IPS DF 6.9 (cell line): Measurements from ENCODE around the gene B3GNT8.

Source experiments
- DNase-seq: peaks from one replicate; pipeline ENCODE4 v3.0.0-alpha.2; 2013; ENCODE audit warnings: low read depth, low spot score
- H3K27ac ChIP-seq: one replicate; pipeline ENCODE4 v1.5.1; 2013; ENCODE audit warnings: low read length, control low read depth
- H3K27me3 ChIP-seq: 2 replicates; pipeline ENCODE4 v1.6.1; 2013; ENCODE audit warnings: mild to moderate bottlenecking, low read length; ENCODE audit not compliant: control insufficient read depth, insufficient read depth
- H3K36me3 ChIP-seq: 2 replicates; pipeline ENCODE4 v1.6.1; 2013; ENCODE audit warnings: low read length; ENCODE audit not compliant: control insufficient read depth, insufficient read depth
- H3K4me1 ChIP-seq: 2 replicates; pipeline ENCODE4 v1.6.1; 2013; ENCODE audit warnings: low read length; ENCODE audit not compliant: control insufficient read depth, insufficient read depth
- H3K4me3 ChIP-seq: 2 replicates; pipeline ENCODE4 v1.5.1; 2013; ENCODE audit warnings: mild to moderate bottlenecking, low read length
- H3K9me3 ChIP-seq: 2 replicates; pipeline ENCODE4 v1.6.1; 2013; ENCODE audit warnings: low read length, inconsistent platforms; ENCODE audit not compliant: control insufficient read depth, insufficient read depth
- WGBS: extraction: QIAGEN DNeasy Blood & Tissue Kit; methylation state at CpG from one replicate; pipeline ENCODE4 v1.1.7; 2013; ENCODE audit warnings: mixed read lengths, missing lambda C conversion rate; ENCODE audit not compliant: insufficient read length, insufficient coverage; 5-methylcytosine and 5-hydroxymethylcytosine counted together

Gene B3GNT8

DNA sequence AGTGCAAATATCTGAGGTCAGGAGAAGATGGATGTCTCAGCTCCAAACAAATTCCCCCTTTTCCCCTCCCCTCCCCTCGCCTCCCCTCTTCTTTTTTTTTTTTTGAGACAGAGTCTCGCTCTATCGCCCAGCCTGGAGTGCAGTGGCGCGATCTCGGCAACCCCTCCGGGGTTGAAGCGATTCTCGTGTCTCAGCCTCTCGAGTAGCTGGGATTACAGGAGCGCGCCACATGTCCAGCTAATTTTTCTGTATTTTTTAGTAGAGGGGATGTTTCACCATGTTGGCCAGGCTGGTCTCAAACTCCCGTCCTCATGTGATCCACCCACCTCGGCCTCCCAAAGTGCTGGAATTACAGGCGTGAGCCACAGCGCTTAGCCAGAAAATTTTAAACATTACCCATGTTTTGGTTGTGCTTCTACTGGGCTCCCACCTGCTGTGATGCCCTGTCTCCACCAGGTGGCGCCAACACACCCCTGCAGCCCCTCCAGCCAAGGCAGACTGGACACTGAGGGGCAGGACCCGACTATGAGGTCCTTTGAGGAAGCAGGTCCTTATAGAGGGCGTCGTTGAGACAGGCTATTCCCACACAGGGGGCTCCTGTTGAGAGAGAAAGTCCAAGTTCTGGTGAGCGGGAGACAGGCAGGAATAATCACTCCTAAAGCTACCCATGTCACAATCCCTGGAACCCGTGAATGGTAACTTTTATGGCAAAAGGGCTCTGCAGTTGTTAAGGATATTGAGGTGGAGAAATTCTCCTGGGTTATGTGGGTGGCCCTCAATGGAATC lies 22.1 kb upstream of the B3GNT8 start:
- no peaks in the 10 kb centered on the region; the same call in 1 of the 2 replicates for H3K27me3 ChIP-seq
- no peaks in the 10 kb centered on the region for H3K4me1 ChIP-seq
- H3K27ac ChIP-seq, result no peak overlapping the region
- no peak overlapping the region for H3K4me3 ChIP-seq
- no peaks in the 10 kb centered on the region for H3K9me3 ChIP-seq
- peak; percentile 82 for DNase-seq
- H3K36me3 ChIP-seq, result no peaks in the 10 kb centered on the region
- WGBS, result no CpG with 5 or more reads among the region's 22 CpGs

DNA sequence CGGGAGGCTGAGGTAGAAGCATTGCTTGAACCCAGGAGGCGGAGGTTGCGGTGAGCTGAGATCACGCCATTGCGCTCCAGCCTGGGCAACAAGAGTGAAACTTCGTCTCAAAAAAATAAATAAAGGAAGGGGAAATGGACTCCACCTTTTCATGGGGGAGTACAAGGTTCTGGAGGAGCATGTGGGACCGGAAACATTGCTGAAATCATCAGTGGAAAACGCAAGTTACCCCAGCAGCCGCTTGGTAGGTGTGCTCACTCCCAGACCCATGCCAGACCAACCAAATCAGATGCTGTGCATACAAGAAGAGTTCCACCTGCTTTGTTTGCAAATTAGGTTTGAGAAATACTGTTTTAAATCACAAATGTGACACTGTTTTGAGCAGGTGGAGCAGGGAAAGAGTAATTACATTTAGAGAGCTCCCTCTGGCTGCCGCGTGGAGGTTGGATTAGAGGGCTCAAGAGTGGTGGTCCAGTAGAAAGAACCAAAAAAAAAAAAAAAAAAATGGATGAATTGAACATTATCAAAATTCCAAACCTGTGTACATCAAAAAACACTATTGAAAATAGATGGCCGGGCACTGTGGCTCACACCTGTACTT lies 20.7 kb upstream of the B3GNT8 start:
- H3K4me3 ChIP-seq, result no peak overlapping the region
- H3K4me1 ChIP-seq, result no peaks in the 10 kb centered on the region
- no peak overlapping the region for H3K27ac ChIP-seq
- WGBS, result no CpG with 5 or more reads among the region's 12 CpGs
- DNase-seq, result no peak
- H3K9me3 ChIP-seq, result no peaks in the 10 kb centered on the region
- H3K27me3 ChIP-seq, result no peaks in the 10 kb centered on the region; the same call in 1 of the 2 replicates
- H3K36me3 ChIP-seq, result no peaks in the 10 kb centered on the region

DNA sequence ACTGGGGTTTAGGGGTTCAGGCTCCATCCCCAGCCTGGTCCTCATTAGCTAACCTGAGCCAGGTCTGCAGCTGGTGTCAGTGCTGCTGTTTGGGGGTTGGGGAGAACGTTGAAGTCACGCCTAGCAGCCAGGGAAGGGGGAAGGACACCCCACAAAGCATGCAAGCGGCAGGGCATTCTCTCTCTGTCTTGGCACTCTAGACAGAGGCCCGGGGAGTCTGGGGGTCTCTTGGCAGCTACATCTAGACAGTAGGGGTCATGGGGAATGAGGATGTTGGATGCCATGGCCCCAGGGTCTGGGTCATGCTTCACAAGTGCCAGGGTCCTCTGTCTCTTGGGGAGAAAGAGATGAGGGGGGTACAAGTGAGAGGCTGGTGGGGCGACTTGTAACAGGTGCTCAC lies 18.4 kb upstream of the B3GNT8 start:
- no peak overlapping the region for H3K4me3 ChIP-seq
- H3K4me1 ChIP-seq, result no peaks in the 10 kb centered on the region
- no peak for DNase-seq
- H3K27me3 ChIP-seq, result no peaks in the 10 kb centered on the region; the same call in 1 of the 2 replicates
- H3K36me3 ChIP-seq, result no peaks in the 10 kb centered on the region
- no peaks in the 10 kb centered on the region for H3K9me3 ChIP-seq
- no peak overlapping the region for H3K27ac ChIP-seq
- WGBS, result no CpG with 5 or more reads among the region's 5 CpGs

DNA sequence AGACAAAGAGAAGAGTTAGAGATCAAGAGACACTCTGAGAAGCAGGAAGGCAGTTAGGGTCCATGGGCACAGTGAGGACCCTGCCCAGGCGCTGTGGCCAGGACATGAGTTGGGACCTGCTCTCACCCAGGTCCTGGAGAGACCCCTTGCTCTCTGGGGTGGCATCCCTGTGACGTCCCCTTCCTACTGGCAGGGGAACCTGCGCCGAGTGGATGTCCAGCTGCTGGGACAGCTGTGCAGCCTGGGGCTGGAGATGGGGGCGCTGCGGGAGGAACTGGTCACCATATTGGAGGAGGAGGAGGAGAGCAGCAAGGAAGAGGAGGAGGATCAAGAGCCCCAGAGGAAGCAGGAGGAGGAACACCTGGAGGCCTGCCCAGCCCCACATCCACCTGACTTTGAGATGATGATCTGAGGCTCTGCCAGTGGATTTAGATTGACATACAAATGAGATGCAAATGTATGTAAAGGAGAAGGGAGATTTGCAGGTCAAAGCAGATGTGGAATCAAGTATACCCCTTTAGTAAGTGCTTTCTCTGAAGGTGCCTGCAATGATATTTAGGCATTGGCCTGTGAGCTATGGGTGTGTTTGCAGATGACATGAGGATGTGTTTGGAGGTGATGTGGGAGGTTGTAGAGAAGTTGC lies 16.8 kb upstream of the B3GNT8 start:
- Histone ChIP-seq H3K27me3 (no peaks in the 10 kb centered on the region; the same call in 1 of the 2 replicates), H3K36me3 (no peaks in the 10 kb centered on the region), H3K4me3 (no peak overlapping the region), H3K9me3 (no peaks in the 10 kb centered on the region), H3K27ac (no peak overlapping the region), H3K4me1 (no peaks in the 10 kb centered on the region)
- no peak for DNase-seq
- no CpG with 5 or more reads among the region's 6 CpGs for WGBS

DNA sequence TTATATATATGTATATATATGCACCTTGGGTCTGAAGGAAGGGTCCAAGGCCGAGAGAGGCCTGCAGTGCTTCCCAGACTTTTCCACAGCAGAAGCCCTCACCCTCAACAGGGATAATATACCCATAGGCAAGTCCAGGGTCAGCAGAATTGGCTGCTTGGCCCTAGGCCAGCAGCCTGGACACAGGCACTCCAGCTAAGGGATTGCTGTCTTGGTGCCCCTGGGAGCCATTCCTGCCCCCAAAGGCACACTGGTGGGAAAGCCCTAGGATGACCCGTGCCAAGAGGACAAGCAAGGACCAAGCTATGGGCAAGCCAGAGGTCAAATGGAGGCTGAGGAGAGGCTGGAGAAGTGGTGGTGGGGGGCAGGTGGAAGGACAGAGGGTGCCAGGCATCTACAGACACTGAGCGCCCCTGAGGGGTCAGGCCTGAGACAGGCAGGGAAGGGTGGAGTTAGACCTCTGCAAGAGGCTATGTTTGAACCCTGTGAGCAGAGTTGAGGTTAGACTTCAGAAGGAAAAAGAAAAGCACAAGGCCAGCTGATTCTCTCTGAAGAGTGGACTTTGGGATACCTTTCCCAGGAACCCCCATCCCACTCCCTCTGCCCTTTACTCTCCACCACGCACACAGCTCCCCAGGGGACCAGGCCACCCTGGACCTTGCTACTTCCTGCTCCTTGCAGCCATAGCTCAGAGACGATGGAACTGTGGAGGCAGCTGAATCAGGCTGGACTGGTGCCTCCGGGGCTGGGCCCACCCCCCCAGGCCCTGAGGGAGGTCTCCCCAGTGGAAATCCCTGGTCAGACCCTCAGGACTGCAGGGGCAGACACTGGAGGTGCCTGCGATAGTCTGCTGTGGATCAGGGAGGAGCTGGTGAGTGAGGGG lies 15.5 kb upstream of the B3GNT8 start, which contains the start of gene ERICH4:
Gene ERICH4 (plus strand): TSS at position 684 of the 883 bp plus-strand sequence. CDS start 14 bp downstream, at position 698.
- DNase-seq, result no peak
- Histone ChIP-seq H3K27ac (no peak within 1 kb of the TSS), H3K9me3 (no peaks in the 10 kb centered on the region), H3K36me3 (0 out of 2 replicates have a peak, but pooled peaks cover 2% of the 10 kb centered on the region), H3K27me3 (no peaks in the 10 kb centered on the region; the same call in 1 of the 2 replicates), H3K4me1 (no peaks in the 10 kb centered on the region), H3K4me3 (no peak within 1 kb of the TSS)
- no CpG with 5 or more reads among the region's 7 CpGs for WGBS

DNA sequence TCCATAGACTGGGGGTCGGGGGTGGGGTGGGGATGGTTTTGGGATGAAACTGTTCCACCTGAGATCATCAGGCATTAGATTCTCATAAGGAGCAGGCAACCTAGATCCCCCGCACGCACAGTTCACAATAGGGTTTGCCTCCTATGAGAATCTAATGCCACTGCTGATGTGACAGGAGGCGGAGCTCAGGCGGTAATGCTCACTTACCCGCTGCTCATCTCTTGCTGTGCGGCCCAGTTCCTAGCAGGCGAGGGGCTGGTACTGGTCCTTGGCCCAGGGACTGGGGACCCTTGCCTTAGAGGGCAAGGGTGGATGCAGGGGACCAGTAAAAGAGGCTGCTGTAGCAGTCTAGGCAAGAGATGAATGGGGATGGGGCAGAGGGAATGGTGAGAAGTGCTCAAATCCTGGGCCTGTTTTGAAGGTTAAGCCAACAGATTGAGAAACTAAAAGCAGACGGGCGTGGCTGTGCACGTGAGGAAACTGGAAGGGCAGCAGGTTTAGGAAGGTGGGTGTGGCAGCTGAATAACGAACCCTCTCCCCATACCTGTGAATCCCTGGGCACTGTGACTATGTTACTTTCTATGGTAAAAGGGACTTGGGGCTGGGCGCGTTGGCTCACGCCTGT lies 14.3 kb upstream of the B3GNT8 start:
- DNase-seq, result no peak
- no peaks in the 10 kb centered on the region for H3K4me1 ChIP-seq
- WGBS, result no CpG with 5 or more reads among the region's 15 CpGs
- 0 out of 2 replicates have a peak, but pooled peaks cover 2% of the 10 kb centered on the region for H3K36me3 ChIP-seq
- no peaks in the 10 kb centered on the region for H3K9me3 ChIP-seq
- H3K27me3 ChIP-seq, result no peaks in the 10 kb centered on the region
- H3K27ac ChIP-seq, result no peak overlapping the region
- H3K4me3 ChIP-seq, result no peak overlapping the region

DNA sequence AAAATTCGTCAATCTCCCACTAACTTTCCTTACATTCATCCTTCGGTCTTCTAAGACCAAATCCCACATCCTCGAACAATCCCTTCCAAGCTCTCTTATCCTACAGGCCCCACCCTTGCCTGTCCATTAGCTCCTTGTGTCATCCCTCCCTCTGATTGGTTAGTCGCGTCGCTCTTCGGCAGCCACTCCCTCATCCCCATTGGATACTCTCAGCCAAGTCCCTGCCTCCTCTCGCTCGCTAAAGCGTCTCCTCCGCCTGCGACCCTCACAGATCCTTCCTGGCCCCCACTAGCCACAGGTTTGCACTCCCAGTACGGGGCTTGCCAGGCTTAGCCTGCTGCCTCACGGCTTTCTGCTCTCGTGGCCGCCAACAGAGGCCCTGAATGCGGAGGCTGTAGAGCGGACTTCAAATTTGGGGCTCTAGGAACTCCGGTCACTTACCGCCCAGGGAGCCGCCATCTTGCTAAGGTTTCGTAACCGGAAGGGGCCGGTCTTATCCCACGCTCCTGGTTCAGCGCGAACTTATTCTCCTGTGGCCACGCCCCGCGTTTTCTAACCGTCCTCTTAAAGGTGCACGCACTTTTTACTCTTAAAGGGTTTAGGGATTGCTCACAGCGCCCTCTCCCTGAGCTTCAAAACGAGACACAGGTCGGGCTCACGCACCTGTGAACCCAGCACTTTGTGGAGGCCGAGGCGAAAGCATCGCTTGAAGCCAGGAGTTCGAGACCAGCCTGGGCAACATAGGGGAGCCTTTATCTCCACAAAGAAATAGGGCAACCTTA lies 12.5 kb upstream of the B3GNT8 start, which contains the start of gene DMAC2:
Gene DMAC2 (minus strand): TSS at position 472 of the 782 bp plus-strand sequence. CDS start 13 bp downstream, at position 459.
- H3K4me1 ChIP-seq, result no peaks in the 10 kb centered on the region

DNA sequence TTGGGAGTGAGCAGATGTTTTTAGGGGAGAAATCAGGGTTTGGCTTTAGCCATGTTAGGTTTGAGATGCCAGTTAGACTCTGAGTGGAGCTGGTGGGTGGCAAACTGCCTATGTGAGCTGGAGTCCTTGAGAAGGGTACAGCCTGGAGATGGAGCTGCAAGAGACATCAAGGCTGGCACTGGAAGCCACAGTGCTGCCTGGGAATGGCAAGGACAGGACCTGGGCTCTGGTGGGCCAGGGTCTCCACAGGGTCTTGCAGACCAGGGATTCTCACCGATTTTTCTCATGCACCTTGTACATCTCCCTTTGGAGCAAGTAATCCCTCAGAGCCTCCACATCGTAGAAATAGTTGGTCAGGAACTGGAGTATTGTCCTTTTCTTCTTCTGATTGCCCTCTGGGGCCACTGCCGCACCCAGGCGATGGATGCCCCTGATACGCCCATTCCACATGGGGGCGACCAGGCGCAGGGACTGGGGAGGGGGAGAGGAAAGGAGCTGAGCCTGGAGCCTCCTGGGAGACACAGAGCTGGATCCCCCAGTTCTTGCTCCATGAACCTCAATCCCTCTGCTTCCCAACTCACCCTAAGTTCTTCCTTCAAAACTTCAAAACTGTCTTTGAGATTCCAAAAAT lies 10.9 kb upstream of the B3GNT8 start:
- no peak for DNase-seq
- no peak overlapping the region for H3K4me3 ChIP-seq
- no peaks in the 10 kb centered on the region for H3K9me3 ChIP-seq
- H3K27ac ChIP-seq, result no peak overlapping the region
- H3K27me3 ChIP-seq, result no peaks in the 10 kb centered on the region
- no CpG with 5 or more reads among the region's 7 CpGs for WGBS
- peaks cover 6% of the 10 kb centered on the region; the same call in 1 of the 2 replicates for H3K36me3 ChIP-seq
- no peaks in the 10 kb centered on the region for H3K4me1 ChIP-seq

More for the DNA sequence above, 12.5 kb upstream of the B3GNT8 start, which contains the start of gene DMAC2:
- no peak within 1 kb of the TSS for H3K27ac ChIP-seq
- H3K36me3 ChIP-seq, result 0 out of 2 replicates have a peak, but pooled peaks cover 2% of the 10 kb centered on the region
- 100% methylated on average over 2 of the region's 40 CpGs for WGBS
- peak; percentile 98 for DNase-seq
- H3K4me3 ChIP-seq, result peak within 1 kb of the TSS; percentile 94
- no peaks in the 10 kb centered on the region for H3K9me3 ChIP-seq
- H3K27me3 ChIP-seq, result no peaks in the 10 kb centered on the region

DNA sequence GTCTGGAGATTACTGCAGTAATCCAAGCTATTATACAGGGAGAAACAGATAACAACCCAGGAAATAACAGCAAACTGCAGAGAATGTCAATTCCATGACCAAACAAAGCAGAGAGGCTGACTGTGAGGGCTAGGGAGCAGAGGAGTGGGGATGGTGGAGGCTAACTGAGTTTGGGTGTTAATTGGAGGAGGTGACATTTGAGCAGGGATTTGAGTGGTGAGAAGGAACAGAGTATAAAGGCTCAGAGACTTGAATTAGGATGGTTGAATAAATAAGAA lies 9.4 kb upstream of the B3GNT8 start:
- H3K27me3 ChIP-seq, result no peaks in the 10 kb centered on the region
- no peak overlapping the region for H3K4me3 ChIP-seq
- no peaks in the 10 kb centered on the region for H3K9me3 ChIP-seq
- peaks cover 20% of the 10 kb centered on the region for H3K36me3 ChIP-seq
- no peaks in the 10 kb centered on the region for H3K4me1 ChIP-seq
- no peak overlapping the region for H3K27ac ChIP-seq
- no peak for DNase-seq
